Measurements from ENCODE around the gene PTPRC.
A peak's percentile ranks its signal among the peaks of the same experiment; 100 is the strongest.

PTPRC gene

DNA sequence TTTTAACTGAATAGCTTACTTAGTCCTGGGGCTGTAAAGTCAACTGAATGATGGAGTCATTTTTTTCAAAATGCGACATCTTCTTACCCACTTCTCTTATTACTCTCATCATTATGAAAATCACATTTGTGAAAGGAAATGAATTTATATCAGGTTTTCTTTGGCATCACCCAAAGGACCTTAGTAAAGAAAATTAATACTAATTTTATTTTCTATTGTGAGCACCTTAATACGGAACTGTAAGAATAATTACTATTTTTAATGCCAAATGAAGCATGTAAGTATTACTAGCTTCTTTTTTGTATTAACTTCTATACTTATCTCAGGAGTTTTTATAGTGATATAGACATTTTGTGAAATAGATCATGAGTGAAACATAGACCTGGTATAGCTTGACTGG lies 30.9 kb downstream of the PTPRC start:
- H3K4me3 ChIP-seq (ENCODE audit: low read depth, low read length): no peak overlapping the region
- no peak for DNase-seq (ENCODE audit: low read depth)
- no peak for TF ChIP-seq CTCF (conservative IDR thresholded peaks at IDR 0.05; ENCODE audit: low read depth, low read length)

DNA sequence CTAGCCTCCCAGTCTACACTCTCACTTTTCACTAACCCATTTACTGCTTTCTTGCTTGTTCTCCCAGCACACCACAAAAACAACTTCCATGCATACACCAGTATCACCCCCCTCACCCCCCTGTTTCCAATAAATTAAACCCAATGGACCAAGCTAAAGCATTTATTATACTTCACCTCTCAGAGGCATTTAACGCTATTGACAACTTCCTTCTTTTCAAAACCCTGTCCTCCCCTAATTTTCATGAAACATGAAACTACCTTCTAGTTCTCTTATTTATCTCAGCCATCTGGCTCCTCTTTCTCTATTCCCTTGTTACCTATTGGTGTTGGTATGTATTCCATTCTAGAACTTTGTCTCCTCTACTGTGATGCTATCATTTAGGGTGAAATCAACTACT lies 32.3 kb downstream of the PTPRC start:
- no peak for DNase-seq (ENCODE audit: low read depth)
- H3K4me3 ChIP-seq (ENCODE audit: low read depth, low read length): no peak overlapping the region
- TF ChIP-seq CTCF (conservative IDR thresholded peaks at IDR 0.05; ENCODE audit: low read depth, low read length): no peak

DNA sequence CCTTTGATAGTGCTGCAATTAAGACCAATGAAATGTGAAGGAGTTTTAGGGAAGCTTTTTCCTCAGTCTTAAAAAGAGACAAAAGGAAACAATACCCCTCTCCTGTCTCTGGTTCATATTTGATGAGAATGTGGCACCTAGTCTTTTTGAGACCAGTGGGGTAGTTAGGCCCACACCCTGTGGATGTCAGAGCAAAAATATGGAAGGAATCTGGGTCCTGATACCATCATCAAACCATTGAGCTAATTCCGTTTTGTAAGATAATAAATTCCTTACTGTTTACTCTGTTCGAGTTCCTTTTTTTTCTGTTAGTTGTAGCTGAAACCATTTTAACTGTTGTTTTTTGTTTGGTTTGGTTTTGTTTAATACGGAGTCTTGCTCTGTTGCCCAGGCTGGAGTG lies 33.3 kb downstream of the PTPRC start:
- peak; percentile 61 for DNase-seq (ENCODE audit: low read depth)
- no peak overlapping the region for H3K4me3 ChIP-seq (ENCODE audit: low read depth, low read length)
- TF ChIP-seq CTCF (conservative IDR thresholded peaks at IDR 0.05; ENCODE audit: low read depth, low read length): no peak

DNA sequence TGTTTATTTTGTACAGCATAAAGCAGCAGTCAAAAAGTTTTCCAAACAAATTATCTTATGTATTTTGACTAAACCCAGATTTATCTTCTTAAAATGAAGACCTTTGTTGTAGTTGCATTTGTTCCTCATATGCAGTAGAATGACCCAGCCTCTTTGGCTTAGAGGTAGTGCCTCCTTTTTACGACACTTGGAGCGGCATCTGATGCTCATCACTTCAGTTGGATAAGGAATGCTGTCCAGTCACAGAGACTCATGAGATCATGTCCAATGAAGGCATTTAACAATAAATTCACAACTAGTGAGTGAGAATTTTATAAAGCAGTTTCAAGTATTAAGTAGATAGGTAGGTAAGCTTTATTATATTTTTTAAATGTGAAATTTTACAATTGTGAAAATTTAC lies 35.2 kb downstream of the PTPRC start:
- TF ChIP-seq CTCF (conservative IDR thresholded peaks at IDR 0.05; ENCODE audit: low read depth, low read length): no peak

GRCh38 chr1:198676253-198676652 lies 37.4 kb downstream of the PTPRC start:
- TF ChIP-seq CTCF (conservative IDR thresholded peaks at IDR 0.05; ENCODE audit: low read depth, low read length): no peak
- no peak overlapping the region for H3K4me3 ChIP-seq (ENCODE audit: low read depth, low read length)
- DNase-seq (ENCODE audit: low read depth): no peak

More for the DNA sequence above, 35.2 kb downstream of the PTPRC start:
- no peak overlapping the region for H3K4me3 ChIP-seq (ENCODE audit: low read depth, low read length)
- no peak for DNase-seq (ENCODE audit: low read depth)

DNA sequence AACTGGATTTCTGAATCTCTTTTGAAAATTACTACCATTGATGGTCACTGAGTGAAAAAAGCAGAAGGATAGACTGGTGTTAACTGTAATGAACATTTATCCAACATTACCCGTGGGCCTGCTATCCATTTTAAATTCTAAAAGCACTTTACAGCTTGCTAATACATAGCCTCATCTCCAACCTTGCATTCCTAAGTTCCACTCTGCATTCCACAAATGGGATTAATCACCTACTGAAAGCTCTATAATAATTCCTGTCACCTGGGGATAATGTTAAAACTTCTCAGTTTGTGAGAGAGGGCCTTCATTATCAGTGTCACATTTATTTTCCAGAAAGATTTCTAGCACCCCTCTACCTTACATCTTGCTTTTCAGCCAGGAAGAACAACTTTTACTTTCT lies 38.2 kb downstream of the PTPRC start:
- H3K4me3 ChIP-seq (ENCODE audit: low read depth, low read length): no peak overlapping the region
- DNase-seq (ENCODE audit: low read depth): peak; percentile 21
- TF ChIP-seq CTCF (conservative IDR thresholded peaks at IDR 0.05; ENCODE audit: low read depth, low read length): no peak

GRCh38 chr1:198677871-198678270 lies 39.0 kb downstream of the PTPRC start:
- H3K4me3 ChIP-seq (ENCODE audit: low read depth, low read length): no peak overlapping the region

More at GRCh38 chr1:198677871-198678270, 39.0 kb downstream of the PTPRC start:
- no peak for DNase-seq (ENCODE audit: low read depth)
- TF ChIP-seq CTCF (conservative IDR thresholded peaks at IDR 0.05; ENCODE audit: low read depth, low read length): no peak
